DMS53 treated with DMSO at 0.1 percent for 48 hours (cell line): ENCODE results near the gene HOXA4.

Experiments used
- DNase-seq: peaks from one replicate; lab custom pipeline; 2025; ENCODE audit not compliant: unreplicated experiment; lab: John Stamatoyannopoulos, UW

Gene HOXA4

DNA sequence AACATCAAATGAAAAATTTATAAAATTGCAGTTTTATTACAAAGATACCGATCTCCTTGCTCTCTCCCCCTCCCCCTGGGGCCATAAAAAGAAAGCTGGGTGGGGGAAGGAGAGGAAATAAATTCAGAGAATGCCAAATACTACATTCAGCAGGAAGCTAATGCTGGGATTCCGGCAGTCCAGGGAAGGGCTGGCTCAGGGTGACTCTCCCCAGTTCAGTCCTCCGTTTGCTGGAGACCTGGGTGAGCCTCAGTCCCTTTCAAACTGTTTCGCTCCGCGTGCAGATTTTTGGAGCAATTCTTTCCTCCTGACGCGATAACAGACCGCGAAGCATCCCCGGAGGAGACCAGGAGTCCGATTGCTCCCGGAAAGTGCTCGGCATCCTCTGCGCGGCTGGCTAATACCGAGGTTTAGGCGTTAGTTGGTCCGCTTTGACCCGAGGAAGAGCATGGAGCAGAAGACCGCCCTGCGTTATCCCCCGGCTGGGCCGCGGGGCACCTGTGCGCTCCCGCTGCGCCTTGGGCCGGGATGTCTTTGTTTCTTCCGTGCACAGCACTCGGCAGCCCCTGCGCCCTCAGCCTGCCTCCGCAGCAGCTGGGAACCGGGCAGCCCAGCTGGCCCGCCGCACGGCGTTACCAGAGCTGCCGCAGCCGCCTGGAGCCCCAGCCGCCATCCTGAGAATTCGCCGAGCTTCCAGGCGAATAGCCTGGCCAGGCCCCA is 24.2 kb downstream of the HOXA4 start:
- DNase-seq = peak; percentile 56

DNA sequence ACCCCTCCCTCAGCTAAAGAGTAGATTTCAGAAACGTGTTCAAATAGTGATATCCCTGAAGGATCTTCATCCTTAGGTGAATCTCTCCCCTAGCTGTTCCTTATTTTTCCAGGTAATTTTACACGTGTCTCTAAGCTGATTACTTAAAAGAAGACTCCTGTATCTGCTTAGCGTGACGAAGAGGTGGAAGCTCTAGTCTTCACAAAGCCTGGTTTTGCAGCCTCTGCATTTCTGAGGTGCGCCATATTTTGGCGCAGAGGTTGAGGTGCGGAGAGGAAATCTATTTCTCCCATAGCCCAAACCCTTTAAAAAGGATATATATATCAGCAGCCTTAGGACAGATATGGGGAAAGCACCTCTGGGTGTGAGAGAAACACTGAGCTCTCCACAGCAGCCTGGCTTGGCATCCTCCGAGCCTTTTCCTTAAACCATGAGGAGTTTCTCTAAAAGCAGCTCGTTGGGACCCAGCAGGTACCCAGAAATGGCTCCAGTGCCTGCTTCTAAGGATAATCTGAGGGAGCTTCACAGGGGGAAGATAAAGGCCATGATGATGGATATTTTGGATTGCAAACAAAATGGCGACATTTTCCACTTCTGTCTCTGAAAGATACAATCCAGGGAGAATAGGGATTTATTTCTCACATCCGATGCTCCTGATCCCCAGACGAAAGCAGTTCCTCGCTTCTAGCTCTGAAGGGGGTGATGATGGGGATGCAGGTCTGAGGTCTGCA is 25.1 kb downstream of the HOXA4 start:
- no peak for DNase-seq

DNA sequence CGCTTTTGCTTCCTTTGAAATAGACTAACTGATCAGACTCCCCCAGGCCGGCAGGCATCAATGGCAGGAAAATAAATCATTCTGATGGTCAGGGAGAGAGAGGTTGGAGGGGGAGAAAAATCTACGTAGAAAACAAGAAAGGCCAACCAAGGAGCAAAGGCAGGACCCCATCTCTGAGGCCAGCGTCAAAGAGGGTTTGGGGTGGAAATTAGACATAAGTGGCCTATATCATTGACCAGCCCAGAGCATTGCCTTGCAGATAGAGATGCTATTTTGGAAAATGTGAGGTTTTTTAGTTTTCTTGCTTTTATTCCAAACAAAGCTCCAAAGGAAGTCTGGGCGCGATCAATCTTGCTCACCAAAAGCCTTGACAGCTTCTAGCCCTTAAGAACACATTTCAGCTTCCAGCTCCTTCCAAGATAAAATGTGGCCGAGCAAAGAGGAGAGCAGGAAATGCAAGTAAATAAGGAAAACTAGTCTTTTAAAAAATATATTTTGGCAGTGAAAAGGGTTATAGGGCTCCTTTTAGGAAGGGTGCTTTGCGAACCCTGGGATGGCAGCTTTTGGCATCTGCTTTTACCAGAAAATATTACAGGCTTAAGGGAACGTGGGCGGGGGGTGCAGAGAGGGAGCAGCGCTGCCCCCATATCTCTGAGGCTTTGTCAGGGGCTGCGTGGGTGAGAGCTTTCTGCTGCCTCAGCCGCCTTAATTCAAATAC is 26.1 kb downstream of the HOXA4 start:
- DNase-seq = no peak

DNA sequence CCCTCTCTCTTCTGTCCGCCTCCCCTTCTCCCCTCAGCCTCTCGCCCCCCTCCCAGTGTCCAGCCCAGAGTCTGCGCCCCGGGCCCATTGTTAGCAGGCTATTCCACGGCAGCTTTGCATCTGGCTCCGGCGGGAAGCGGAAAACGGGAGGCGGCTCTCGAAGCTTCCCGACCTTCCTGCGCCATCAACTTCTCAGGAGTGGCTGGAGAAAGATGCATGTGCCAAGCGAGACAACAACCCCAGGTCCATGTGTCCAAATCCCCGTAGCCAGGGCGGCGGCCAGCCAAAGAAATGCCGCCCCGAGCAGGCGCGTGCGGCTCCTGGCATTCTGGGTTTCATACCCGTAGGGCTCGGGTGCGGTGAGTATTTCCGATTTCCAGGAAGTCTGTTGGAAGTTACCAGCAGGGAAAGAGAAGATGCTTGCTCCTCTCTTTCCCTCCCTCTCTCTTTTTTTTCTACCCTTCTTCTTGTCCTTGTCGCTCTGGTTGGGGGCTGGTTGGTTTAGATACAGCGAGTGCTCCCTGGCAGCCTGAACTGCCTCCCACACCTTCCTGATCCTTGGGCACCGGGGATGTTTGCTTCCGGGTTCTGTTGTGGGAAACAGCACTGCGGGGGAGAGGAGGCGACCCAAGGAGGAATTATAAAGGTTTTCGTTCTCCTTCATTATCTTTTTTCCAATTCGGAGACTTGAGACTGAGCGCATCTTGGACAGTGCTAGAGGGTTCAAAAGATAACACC is 26.9 kb downstream of the HOXA4 start:
- no peak for DNase-seq

DNA sequence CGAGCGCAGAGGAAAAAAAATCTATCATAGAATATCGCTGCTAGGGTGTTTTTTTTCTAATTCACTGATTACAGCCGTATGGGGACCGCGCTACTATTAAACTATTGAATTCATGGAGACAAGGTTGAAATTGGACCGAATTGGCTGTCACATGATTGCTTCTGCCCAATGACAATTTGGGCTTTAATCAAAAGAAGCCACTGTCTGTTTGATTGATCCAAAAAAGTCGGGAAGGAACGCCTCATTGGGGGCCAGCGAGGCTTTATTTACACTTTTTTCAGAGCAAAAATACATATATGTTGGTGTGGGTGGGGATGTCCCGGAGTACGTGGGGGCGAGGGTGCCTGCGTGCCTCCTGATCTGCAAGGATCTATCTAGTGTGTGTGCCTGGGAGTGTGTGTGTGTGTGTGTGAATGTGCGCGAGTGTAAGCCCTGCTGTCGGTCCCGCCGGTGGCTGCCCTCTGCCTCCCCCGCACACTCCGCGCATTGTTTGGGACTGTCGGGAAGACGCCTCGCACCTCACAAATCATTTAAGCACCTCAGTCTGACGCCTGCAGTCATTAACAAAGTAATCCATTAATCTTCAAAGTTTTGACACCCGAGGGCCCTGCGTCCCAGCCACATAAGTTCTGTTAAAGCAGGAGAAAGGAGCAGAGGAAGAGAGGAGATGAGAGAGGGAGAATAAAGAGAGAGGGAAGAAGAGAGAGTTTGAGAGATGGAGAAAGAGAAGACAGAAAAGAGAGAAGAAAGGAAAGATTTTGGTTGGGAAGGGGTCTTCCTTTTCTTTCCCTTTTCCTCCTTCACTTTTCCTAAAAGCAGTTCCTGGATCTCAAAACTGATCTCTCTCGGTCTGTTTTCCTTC is 27.7 kb downstream of the HOXA4 start, which contains the start of gene HOXA2:
TSS of gene HOXA2 (minus strand) at position 103 of the 862 bp plus-strand sequence. CDS start 183 bp downstream, outside the sequence.
- DNase-seq = no peak

DNA sequence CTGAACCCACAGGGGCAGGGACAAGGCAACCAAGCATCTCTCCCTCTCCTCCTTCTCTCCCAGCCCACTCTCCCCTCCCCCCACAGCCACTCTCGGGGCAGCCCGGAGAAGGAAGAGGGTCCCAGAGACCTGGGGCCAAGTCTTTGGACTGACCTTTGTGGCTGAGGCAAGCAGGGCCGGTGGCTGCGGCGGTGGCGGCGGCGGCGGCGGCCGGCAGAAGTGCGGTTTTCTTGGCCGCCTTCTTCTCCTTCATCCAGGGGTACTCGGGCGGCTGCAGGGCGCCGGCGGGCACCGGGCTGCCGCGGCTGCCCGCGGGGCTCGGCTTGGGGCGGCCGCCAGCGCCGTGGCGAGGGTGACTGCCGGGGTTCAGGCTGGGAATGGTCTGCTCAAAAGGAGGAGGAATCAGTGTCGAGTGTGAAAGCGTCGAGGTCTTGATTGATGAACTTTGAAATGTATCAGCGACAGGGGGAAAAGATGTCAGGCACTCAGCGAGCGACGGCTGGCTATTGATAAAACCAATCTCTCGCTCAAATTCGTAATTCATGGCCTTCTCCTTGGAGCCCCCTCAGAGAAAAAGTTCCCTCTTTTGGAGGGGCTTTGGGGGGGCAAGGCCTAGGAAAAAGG is 28.5 kb downstream of the HOXA4 start:
- DNase-seq = no peak

DNA sequence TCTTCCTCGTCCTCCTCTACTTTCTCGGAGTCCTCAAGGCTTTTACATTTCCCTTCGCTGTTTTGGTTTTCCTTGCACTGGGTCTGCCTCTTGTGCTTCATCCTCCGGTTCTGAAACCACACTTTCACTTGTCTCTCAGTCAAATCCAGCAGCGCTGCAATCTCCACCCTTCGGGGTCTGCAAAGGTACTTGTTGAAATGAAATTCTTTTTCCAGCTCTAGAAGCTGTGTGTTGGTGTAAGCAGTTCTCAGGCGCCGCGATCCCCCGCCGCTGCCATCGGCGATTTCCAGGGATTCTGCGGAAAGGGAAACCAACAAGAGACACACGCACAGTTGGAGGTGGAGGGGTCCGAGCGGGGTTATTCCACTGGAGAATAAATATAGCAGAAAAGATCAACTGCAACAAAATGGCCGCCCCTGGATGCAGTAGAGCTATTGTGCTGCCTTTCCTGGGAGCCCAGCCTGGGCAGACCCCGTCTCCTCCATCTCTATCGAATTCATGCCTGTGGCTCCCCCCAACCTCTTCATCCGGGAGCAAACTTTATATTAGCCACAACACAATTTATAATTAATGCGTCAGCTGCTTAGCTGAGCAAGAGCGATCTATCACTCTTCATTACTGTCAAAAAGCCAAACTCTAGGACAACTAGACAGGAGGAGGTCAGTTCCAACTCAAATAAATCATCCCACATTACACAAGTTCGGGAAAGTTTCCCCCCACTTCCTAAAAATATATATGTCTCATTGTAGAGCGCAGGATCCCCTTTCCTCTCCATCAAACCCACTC is 29.2 kb downstream of the HOXA4 start:
- no peak for DNase-seq

DNA sequence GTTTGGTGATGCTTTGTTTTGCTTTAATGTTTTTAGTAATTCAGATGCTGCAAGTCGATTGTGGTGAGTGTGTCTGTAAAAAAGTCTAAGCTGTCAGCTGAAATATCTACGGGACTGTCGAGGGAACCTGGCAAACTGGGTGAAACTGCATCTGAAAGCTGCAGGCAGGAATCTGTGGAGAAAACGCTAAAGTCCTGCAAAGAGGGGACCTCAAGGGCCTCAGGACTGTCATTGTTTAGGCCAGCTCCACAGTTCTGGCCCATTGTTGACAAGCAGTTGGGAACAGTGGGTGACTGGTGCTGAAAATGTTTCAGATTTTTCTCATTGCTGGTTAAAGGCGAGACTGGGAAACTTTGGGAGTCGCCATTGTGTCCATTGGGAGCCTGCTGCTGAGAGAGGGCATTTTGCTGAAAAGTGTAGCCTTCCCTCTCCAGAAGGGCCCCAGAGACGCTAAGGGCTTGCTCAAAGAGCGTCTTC is 29.8 kb downstream of the HOXA4 start:
- DNase-seq = no peak

DNA sequence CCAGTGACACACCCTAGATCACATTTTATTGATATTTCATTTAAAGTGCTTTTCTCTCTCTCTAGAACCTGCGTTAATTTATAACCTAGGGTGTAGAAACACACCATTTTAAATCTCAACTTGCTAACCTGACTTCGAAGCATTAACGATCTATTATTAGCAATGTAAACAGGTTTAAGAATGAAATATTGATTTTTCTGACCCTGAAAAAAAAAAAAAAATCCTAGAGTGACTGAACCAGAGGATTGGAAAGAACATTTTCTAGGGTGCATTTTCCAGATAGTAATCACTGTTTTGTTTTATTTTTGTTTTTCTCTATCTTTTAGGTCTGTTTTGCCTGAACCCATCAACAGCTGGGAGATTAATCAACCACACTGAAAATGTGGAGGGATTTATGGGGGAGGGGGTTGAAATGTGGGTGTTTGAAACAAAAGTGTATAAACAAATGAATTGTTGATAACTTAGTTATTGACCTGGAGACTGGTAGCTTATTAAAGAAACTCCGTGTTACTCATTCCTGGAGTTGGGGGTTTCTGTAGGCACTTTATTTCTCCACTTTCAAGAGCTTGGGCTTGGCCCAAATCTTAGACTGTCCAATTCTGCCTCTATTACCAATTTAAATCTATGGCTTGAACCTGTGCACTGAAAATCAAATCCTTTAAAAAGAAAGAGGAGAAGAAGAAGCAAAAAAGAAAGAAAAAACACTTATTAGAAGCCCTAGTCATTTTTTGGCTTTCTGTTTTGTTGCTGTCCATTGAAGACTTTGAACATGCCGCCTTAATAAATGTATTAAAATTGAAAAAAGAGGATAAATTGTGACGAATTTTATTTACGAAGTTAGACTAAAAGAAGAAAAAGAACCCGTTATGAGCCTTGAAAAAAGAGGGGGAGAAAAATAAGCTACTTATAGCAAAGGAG is 30.8 kb downstream of the HOXA4 start:
- no peak for DNase-seq

DNA sequence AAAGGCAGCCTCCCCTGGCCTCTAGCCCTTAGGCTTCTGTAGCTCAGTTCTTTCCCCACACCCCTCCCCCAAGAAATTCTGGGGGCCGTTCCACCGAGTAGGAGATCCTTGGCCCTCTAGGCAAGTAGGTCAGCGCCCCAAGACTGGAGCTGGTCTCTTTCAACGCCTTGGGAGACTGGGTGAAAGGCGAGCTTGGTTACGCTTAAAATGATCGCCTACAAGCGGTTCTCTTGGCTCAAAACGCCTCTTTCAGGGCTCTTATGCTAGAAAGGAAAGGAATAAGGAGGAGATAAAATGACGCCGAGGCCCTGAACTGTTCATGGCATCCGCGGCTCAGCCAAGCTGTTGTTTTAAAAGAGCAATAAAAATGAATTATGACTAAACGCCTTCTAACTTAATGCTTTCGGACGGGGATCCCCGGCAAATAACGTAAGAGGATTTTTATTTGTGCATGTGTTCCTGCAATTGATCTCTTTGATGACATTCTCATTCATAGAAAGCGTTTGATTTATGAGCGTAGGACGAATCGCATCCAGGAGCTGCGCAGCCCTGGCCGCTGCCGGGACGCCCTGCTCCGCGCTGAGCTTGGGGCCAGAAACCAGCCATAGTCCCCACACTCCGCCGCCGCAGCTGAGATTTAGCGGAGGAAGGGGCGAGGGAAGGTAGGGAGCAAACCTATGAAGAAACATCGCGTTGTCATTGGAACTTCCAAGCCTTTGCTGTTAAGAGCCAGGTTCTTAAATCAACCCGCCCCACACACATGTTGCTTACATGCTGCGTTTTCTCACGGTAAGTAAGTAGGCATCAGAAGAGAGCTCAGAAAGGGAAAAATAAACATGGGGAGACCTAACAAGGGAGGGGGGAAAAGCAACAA is 31.7 kb downstream of the HOXA4 start:
- no peak for DNase-seq

DNA sequence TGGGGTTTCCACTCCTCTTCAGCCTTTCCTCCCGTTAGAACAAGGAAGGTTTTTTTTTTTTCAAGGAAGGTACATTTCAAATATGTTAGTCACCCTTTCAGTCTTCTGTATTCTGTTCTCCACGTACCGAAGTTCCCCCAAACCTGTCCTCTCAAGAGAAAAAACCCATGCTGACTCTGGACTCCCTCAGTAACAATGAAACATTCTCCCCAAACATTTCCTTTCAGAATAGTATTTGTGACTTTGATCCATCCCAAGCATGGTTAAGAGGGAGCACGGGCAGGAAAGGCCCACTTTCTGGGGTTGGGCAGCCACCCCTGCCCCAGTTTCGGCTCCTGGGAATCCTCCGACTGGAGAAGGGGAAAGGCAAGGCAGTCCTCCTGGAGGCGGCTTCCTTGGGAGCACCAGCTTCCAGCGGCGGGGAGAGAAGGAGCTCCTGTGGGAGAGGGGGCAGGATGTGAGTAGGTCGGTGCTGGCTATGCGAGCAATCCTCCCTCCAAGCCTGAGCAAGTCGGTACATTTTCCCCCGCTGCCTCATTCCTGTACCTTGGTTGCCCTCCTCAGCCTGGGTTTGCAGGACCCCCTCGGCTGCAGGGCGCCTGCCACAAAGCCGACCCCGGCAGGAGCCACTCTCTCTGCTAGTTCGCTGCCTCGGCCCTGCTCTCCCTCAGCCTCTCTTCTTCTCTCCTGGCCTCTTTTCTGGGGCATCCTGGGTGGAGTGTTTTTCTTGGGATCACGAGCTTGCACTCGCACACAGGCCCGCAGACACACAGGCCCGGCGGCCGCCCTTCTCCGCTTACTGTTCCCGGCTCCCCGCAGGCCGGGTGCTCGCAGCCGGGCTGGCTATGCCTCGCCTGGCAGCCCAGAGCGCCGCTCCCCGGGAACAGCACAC is 32.6 kb downstream of the HOXA4 start:
- no peak for DNase-seq

DNA sequence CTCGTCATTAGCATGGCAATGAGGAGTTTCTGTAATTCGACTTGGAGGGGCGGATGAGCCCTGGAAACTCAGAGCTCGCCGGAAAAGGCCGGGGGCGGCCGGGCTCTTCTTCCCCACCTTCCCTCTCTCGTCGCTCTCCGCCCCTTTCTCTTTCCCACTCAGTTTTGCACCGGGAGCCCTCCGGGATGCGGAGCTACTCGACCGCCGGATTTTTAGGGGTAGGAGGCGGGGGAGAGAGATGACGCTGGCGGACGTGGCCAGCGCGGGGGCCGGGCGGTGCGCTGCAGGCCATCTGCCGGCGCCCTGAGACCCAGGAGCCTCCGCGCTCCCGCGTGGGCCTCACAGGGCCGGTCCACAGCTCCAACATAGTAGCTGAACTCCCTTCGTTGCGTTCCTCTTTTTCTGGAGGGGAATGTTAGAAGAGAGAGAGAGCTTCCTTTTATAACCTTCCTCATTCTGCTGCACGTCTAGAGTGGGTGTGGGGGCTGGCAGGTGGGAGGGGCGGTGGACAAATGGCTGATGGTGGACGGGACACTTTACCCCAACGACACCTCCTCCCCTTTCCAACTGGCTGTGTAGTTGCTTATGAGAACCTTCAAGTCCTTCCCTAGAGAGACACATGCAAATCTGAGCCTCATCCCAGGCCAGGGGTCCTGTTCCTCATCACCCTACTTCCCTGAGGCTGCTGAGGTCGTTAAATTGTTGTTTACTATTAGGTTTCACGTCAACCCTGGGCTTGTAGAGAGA is 33.6 kb downstream of the HOXA4 start:
- DNase-seq = no peak

DNA sequence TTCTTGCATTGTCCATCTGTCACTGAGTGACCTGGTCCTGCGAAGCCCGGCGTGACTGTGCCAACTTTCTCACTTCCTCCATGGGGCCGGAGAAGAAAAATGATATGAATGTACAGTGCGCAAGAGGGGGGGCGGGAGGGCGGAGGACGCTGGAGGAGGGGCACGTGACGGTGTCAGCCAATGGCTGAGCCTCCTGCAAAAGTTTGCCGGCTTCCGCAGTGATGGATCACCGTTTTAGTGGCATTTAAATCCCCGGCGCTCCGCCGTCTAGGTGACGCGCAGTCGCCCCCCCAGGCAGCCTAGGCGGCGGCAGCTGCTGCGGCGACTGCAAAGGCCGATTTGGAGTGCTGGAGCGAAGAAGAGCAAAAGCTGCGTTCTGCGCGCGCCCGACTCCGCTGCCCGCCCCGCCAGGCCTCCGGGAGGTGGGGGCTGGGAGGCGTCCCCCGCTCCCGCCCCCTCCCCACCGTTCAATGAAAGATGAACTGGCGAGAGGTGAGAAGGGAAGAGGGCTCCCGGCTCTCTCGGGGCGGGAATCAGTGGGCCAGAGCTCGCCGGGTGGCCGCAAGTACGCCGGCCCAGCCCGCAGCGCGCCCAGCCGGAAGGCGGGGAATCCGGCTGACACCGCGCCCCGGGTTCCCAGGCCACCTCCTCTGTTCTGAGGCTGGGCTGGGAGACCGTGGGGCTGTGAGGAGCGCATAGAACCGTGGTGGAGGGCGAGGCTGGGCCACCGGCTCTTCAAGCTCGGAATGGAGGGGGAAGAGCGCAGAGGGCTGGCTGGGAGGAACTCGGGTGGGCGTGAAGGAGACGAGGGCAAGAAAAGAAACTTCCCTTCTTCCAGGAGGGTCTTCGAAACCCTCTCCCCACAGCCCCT is 34.4 kb downstream of the HOXA4 start, which contains the start of gene HOXA1:
TSS of gene HOXA1 (minus strand) at position 104 of the 871 bp plus-strand sequence. CDS start at position 16, 88 bp downstream.
- DNase-seq = peak; percentile 98
